Activated CD4-positive, alpha-beta T cell treated with anti-CD3 and anti-CD28 coated beads for 36 hours (primary cell): ENCODE data around the gene DCLK1. TPM values are rescaled to one million over a fixed set of nuclear protein-coding genes. Genes with fewer than 3 reads are reported as not detected.

ENCODE experiments used
- ATAC-seq: fragments of 200-7000 bp; cut with Tn5 transposase; one replicate; pipeline ENCODE4 v1.10.0; 2021; ENCODE audit warnings: mild to moderate bottlenecking, moderate library complexity
- CTCF ChIA-PET: fragments of 350-600 bp; sonication (Branson Sonifier 250); formaldehyde crosslinking; loops from one replicate; lab custom pipeline; 2021; ENCODE audit warnings: antibody characterized with exemption; lab: Charles Lee
- POLR2A ChIA-PET: fragments of 350-600 bp; sonication (Branson Sonifier 250); formaldehyde crosslinking; loops from one replicate; lab custom pipeline; 2021; ENCODE audit warnings: antibody characterized with exemption, inconsistent platforms; lab: Charles Lee
- DNase-seq: peaks from one replicate; pipeline ENCODE4 v3.0.0-alpha.2; 2020
- H3K27ac Mint-ChIP-seq: one replicate; pipeline ENCODE4 v1.8.0; 2021; ENCODE audit warnings: mixed read lengths
- H3K27me3 Mint-ChIP-seq: one replicate; pipeline ENCODE4 v1.8.0; 2021; ENCODE audit warnings: mixed read lengths
- H3K36me3 Mint-ChIP-seq: one replicate; pipeline ENCODE4 v1.8.0; 2021; ENCODE audit warnings: low read depth, mixed read lengths
- H3K4me1 Mint-ChIP-seq: one replicate; pipeline ENCODE4 v1.8.0; 2021; ENCODE audit warnings: mixed read lengths
- H3K4me3 Mint-ChIP-seq: one replicate; pipeline ENCODE4 v1.8.0; 2021; ENCODE audit warnings: mild to moderate bottlenecking, moderate library complexity, mixed read lengths
- H3K9me3 Mint-ChIP-seq: one replicate; pipeline ENCODE4 v1.8.0; 2021; ENCODE audit warnings: low read depth, mixed read lengths
- intact Hi-C, 2 experiments: fragments of 100-400 bp; cut with DNase I in 1 of 2; cut with micrococcal nuclease in 1 of 2; formaldehyde crosslinking; loops; one replicate each; pipeline versions ENCODE4 v1.14.2 to v1.15.1; 2022 to 2024; cut with DNase I, micrococcal nuclease
- total RNA-seq, 2 experiments: library from RNA; stranded (reverse); gene quantifications; one replicate each; pipeline ENCODE4 v1.2.3, GENCODE V29; 2021

DCLK1 gene
- total RNA-seq, 2 experiments from 2014 or later: not detected

DNA sequence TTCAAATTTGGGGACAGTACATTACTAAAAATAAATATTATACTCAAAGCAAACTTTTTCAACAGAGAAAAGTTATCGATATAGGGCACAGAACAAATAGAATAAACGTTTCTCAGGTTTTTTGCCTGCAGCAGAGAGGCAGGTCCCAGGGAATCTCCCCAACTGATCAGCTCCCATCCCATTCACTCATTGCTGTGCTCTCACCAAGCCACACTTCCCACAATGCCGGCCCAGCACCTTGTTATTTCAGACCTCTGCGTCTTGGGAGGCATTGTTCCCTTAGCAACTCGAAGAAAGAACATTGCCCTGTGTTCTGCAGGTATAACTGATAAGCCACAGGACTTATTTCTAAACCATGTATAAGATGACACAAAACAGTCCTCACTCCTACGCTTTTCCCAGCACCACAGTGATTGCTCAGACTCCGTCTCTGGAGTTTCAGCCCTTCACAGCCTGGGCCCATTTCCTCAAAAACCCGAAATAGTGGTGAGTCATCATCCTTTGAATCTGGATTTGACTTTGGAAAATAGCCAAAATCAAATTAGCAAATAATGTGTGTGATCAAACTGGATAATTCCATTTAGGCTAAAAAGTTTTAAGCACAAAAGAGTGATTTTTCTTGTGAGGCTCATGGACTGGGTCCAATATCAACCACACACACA lies 100.4 kb downstream of the DCLK1 start:
- Mint-ChIP-seq H3K4me1 (no peaks in the 10 kb centered on the region), H3K36me3 (no peaks in the 10 kb centered on the region), H3K27me3 (no peaks in the 10 kb centered on the region), H3K9me3 (no peaks in the 10 kb centered on the region), H3K4me3 (no peak overlapping the region), H3K27ac (no peak overlapping the region)
- ChIA-PET CTCF (interaction anchor here (0.5 kb wide), 1 partner anchor 1996 kb away, joined by 3 read pairs; no protein-coding TSS in a partner anchor), POLR2A (no interaction called here)
- no peak for ATAC-seq
- intact Hi-C loops: no loop called here
- no peak for DNase-seq

DNA sequence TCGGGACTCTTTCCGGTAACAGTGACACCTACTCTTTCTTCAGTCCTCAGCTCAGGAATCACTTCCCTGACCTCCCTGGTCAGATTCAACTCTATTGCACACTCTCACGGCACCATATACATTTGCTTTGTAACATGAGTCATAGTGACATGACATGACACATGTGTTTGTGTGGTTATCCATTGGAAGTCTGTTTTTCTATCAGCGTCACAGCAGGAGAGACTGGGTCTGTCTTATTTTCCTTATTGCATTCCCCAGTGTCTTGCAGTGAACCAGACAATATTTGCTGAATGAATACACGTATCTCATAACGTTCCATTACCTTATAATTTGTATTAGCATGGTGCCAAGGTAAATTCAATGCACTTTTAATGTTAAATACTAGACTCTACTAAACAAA lies 102.0 kb downstream of the DCLK1 start:
- Mint-ChIP-seq H3K4me3 (no peak overlapping the region), H3K4me1 (no peaks in the 10 kb centered on the region), H3K36me3 (no peaks in the 10 kb centered on the region), H3K27ac (no peak overlapping the region), H3K9me3 (no peaks in the 10 kb centered on the region), H3K27me3 (no peaks in the 10 kb centered on the region)
- no peak for ATAC-seq
- intact Hi-C loops: no loop called here
- ChIA-PET POLR2A (no interaction called here), CTCF (no interaction called here)
- no peak for DNase-seq

DNA sequence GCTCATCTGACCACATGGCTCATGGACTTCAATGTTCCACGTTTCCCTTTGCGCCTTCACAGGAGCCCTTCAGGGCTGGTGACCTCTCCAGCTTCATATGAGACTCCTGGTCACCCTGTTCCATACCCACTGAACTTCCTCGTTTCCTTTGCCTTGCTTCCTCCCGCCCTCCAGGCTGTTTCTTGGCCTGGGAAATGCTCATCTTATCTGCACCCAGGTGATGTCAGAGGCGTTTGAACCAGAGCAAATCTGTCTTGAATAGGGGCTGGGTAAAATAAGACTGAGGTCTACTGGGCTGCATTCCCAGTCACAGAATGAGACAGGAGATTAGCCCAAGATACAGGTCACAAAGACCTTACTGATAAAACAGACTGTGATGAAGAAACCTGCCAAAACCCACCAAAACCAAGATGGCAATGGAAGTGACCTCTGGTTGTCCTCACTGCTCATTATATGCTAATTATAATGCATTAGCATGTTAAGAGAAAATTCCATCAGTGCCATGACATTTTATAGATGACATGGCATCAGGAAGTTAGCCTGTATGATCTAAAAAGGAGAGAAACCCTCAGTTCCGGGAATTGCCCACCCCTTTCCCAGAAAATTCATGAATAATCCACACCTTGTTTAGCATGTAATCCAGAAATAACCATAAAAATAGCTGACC lies 102.7 kb downstream of the DCLK1 start:
- POLR2A ChIA-PET: no interaction called here
- DNase-seq: no peak
- Mint-ChIP-seq H3K4me3 (no peak overlapping the region), H3K9me3 (no peaks in the 10 kb centered on the region), H3K36me3 (no peaks in the 10 kb centered on the region), H3K27ac (no peak overlapping the region), H3K27me3 (no peaks in the 10 kb centered on the region), H3K4me1 (no peaks in the 10 kb centered on the region)
- intact Hi-C loops: no loop called here
- CTCF ChIA-PET: no interaction called here
- no peak for ATAC-seq

DNA sequence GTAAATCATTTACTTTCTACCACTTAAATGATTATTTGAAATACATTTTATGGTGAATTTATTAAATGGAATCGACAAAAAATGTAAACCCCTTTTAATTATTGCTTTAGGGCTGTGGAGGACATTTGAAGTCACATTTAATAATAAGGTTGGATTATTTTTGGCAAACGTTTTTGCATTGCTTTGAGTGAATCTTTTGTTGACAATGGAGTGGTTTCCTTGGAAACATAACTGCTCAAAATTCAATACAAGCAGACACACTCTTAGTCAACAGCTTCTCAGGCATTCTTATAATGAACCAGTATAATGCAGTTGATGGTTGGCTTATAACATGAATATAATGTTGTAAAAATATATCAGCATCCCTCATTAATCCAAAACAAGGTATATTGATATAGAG lies 104.7 kb downstream of the DCLK1 start:
- no peak for ATAC-seq
- ChIA-PET POLR2A (no interaction called here), CTCF (no interaction called here)
- no peak for DNase-seq
- H3K4me3 Mint-ChIP-seq: no peak overlapping the region
- H3K27ac Mint-ChIP-seq: no peak overlapping the region
- intact Hi-C loops: no loop called here
- no peaks in the 10 kb centered on the region for H3K36me3 Mint-ChIP-seq
- H3K4me1 Mint-ChIP-seq: no peaks in the 10 kb centered on the region
- H3K27me3 Mint-ChIP-seq: no peaks in the 10 kb centered on the region
- no peaks in the 10 kb centered on the region for H3K9me3 Mint-ChIP-seq

DNA sequence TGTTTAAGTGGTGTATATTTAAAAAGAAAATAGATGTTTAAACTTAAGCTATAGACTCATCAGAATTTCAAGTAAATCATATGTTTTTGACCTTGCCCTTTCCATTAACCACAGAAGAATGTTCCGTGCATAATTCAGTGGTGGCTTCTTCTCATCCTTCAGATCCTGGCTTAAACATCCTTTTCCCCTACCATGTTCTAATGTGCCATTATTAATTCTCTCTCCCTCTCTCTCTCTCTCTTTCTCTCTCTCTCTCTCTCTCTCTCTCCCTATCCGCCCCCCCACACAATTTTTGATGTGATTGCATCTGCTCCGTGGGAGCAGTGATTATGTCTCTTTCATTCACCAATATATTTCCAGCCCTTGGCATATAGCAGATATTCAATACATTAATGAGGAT lies 116.4 kb downstream of the DCLK1 start:
- POLR2A ChIA-PET: no interaction called here
- CTCF ChIA-PET: interaction anchor here (0.6 kb wide), 1 partner anchor 36 kb away, joined by 3 read pairs; no protein-coding TSS in a partner anchor
- intact Hi-C loops: no loop called here

DNA sequence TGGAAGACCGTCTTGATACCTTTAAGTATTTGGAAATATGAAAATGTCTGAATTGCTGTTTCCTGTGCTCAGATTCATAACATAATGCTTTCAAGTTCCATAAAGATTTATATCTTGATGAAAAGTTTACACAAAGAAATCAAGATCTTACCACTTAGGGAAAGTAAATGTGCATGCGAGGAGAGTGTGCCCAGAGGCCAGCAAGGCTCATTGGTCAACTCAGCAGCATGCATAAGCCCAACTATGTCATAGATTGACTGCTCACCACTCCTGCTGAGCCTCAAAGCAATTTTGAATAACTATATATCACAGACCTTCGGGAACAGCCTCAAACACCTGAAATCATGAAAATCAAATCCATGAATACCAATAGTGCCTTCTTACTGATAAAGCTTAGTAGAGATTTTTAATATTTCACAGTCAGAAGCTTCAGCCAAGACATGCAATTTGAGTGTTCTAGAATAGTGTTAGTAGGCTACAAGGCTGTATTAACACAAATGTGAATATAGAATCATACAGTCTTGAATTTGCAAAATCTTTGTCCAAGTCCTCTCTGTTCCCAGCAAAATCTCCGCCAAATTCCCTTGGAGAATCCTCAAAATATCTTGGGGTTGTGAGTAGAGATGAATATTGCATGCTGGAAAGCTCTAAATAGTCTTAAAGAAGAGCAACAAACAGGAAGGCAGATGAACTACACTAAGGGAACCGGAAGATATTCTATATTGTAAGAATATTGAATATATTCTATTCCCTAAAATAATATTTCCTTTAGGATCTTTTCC lies 124.1 kb downstream of the DCLK1 start:
- no peak for ATAC-seq
- intact Hi-C loops: no loop called here
- ChIA-PET POLR2A (no interaction called here), CTCF (no interaction called here)
- Mint-ChIP-seq H3K4me1 (no peaks in the 10 kb centered on the region), H3K9me3 (no peaks in the 10 kb centered on the region), H3K27me3 (no peaks in the 10 kb centered on the region), H3K27ac (no peak overlapping the region), H3K4me3 (no peak overlapping the region), H3K36me3 (no peaks in the 10 kb centered on the region)
- DNase-seq: no peak

More for the DNA sequence above, 116.4 kb downstream of the DCLK1 start:
- H3K9me3 Mint-ChIP-seq: no peaks in the 10 kb centered on the region
- no peak overlapping the region for H3K27ac Mint-ChIP-seq
- ATAC-seq: no peak
- H3K4me1 Mint-ChIP-seq: no peaks in the 10 kb centered on the region
- no peak overlapping the region for H3K4me3 Mint-ChIP-seq
- no peaks in the 10 kb centered on the region for H3K36me3 Mint-ChIP-seq
- no peaks in the 10 kb centered on the region for H3K27me3 Mint-ChIP-seq
- no peak for DNase-seq

DNA sequence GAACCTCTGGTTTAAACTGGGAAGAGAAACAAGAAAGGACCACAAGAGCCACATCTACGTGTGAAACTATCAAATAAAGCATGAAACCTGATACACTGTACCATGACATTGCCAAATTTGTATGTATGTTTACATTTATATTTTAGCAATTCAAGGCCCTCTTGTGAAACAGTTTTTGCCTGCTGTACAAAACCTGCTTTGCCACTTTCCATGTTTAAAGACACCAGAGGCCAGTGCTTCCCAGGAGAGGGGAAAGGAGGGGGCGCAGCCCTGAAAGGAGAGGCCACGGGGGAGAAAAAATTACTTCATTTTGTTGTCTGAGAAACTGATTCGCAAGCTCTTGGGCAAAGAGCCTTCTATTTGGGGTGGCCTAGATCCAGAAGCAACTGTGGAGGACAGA lies 124.8 kb downstream of the DCLK1 start:
- H3K36me3 Mint-ChIP-seq: no peaks in the 10 kb centered on the region
- ChIA-PET POLR2A (no interaction called here), CTCF (no interaction called here)
- no peaks in the 10 kb centered on the region for H3K27me3 Mint-ChIP-seq
- intact Hi-C loops: no loop called here
- H3K4me3 Mint-ChIP-seq: no peak overlapping the region
- no peaks in the 10 kb centered on the region for H3K4me1 Mint-ChIP-seq
- no peaks in the 10 kb centered on the region for H3K9me3 Mint-ChIP-seq
- no peak for ATAC-seq
- no peak overlapping the region for H3K27ac Mint-ChIP-seq
- DNase-seq: no peak

DNA sequence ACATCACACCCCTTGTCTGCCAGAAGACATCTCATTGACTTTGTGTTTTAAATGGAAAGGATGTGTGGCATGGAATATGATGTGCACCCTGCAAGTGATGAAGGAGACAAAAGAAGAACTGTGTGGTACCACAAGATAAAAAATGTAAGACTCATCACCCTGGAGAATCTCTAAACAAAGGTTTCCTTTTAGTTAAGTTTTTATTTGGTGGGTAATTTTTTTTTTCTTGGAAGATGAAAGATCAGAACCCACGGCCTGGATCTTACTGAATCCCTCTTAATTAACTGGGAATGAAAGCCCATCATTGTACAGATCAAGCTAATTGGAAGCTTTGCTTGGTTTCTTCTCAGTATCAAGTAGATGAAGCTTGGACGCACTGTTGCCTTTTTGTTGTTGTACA lies 129.6 kb downstream of the DCLK1 start:
- no peaks in the 10 kb centered on the region for H3K27me3 Mint-ChIP-seq
- H3K36me3 Mint-ChIP-seq: no peaks in the 10 kb centered on the region
- H3K9me3 Mint-ChIP-seq: no peaks in the 10 kb centered on the region
- no peak overlapping the region for H3K4me3 Mint-ChIP-seq
- H3K4me1 Mint-ChIP-seq: no peaks in the 10 kb centered on the region
- ATAC-seq (no peak), DNase-seq (no peak)
- ChIA-PET CTCF (no interaction called here), POLR2A (no interaction called here)
- no peak overlapping the region for H3K27ac Mint-ChIP-seq
- intact Hi-C loops: no loop called here

DNA sequence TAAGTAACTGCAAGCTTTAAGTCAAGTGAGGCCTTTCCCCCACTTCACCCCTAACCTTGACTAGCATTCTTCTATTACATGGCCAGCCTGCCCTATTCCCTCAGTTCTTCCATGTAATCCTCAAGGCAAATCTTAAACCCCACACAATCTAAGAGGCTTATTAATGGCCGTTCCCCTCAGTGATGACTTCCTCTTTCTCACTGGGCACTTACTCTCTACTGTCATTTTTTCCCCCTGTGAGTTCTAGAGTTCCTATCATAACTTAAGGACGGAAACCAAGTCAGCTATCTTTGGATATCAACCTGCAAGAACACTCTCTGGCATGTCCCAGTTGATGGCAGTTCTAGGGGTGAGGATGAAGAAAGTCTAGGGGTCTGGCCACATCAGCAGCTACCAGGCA lies 131.2 kb downstream of the DCLK1 start:
- no peak for DNase-seq
- ChIA-PET POLR2A (no interaction called here), CTCF (no interaction called here)
- no peaks in the 10 kb centered on the region for H3K4me1 Mint-ChIP-seq
- H3K4me3 Mint-ChIP-seq: no peak overlapping the region
- H3K27ac Mint-ChIP-seq: no peak overlapping the region
- ATAC-seq: no peak
- intact Hi-C loops: no loop called here
- H3K36me3 Mint-ChIP-seq: no peaks in the 10 kb centered on the region
- H3K27me3 Mint-ChIP-seq: no peaks in the 10 kb centered on the region
- H3K9me3 Mint-ChIP-seq: no peaks in the 10 kb centered on the region

DNA sequence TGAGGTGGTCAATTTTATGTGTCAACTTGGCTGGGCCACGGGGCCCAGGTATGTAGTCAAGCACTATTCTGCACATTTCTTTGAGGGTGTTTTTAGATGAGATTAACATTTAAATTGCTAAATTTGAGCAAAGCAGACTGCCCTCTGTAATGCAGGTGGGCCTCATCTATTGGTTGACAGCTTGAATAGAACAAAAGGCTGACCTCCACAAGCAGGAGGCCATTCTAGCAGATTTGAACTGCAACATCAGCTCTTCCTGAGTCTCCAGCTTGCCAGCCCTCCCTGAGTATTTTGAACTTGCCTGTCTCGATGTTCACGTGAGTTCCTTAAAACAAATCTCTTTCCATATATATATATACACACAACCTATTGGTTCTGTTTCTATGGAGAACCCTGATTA lies 134.8 kb downstream of the DCLK1 start:
- intact Hi-C loops: no loop called here
- POLR2A ChIA-PET: no interaction called here

DNA sequence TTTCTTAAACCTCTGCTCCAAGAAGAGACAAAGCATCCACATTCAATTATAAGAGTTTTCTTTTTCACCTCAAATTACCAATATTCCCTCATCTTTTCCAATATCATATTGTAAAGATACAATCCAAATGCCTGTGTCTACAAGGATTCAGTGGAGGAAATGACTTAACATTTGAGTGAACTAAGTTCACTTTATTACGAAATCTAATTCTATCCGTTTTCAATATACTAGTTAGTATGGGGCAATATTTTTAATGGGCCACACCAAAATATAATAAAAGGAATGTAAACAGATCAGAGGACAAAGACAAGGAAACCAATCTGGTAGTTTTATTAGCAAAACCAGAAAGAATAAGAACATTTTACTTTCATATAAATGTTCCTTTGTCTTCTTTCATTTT lies 136.0 kb downstream of the DCLK1 start:
- H3K27ac Mint-ChIP-seq: no peak overlapping the region
- ChIA-PET CTCF (no interaction called here), POLR2A (no interaction called here)
- intact Hi-C loops: no loop called here
- ATAC-seq: no peak
- no peaks in the 10 kb centered on the region for H3K9me3 Mint-ChIP-seq
- no peaks in the 10 kb centered on the region for H3K36me3 Mint-ChIP-seq
- H3K27me3 Mint-ChIP-seq: peaks cover 2% of the 10 kb centered on the region
- no peak for DNase-seq
- H3K4me3 Mint-ChIP-seq: no peak overlapping the region
- H3K4me1 Mint-ChIP-seq: no peaks in the 10 kb centered on the region

More for the DNA sequence above, 134.8 kb downstream of the DCLK1 start:
- DNase-seq (no peak), ATAC-seq (no peak)
- H3K27me3 Mint-ChIP-seq: peaks cover 2% of the 10 kb centered on the region
- H3K4me3 Mint-ChIP-seq: no peak overlapping the region
- CTCF ChIA-PET: no interaction called here
- no peaks in the 10 kb centered on the region for H3K4me1 Mint-ChIP-seq
- no peaks in the 10 kb centered on the region for H3K9me3 Mint-ChIP-seq
- H3K36me3 Mint-ChIP-seq: no peaks in the 10 kb centered on the region
- H3K27ac Mint-ChIP-seq: no peak overlapping the region
